GM19463 (cell line): Measurements from ENCODE around the gene ABCA13.

Source experiments
- ATAC-seq: cut with Tn5 transposase; IDR thresholded peaks from one replicate; pipeline ENCODE4 v1.9.1; 2021; ENCODE audit warnings: mild to moderate bottlenecking, moderate library complexity; ENCODE audit not compliant: unreplicated experiment

The ABCA13 gene

DNA sequence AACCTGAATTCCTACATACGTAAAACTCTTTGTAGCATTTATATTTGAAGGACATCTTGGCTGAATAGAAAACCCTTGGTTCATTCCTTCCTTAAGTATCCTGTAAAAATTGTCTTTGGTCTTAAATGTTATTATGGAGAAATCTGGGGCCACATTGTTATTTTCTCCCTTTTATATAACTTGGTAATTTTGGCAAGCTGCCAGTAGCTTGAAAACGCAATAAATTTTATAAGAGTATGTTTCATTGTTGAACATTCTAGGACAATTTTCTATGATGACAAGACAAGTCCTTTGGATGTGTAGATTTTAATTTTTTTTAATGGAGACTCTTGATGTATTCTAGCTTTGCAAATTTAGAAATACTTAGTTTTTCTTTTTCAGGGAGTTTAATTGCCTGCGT lies 191.9 kb downstream of the ABCA13 start:
- ATAC-seq: no peak

DNA sequence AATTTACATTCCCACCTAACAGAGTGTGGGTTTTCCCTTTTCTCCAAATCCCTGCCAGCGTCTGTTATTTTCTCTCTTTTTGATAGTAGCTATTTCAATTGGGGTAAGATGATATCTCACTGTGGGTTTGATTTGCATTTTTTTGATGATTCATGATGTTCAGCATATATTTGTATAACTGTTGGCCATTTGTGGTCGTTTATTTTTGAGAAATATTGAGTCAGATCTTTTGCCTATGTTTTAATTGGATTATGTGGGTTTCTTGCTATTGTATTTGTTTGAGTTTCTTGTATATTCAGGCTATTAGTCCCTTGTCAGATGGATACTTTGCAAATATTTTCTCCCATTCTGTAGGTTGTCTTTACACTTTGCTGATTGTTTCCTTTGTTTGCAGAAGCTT lies 193.8 kb downstream of the ABCA13 start:
- no peak for ATAC-seq

DNA sequence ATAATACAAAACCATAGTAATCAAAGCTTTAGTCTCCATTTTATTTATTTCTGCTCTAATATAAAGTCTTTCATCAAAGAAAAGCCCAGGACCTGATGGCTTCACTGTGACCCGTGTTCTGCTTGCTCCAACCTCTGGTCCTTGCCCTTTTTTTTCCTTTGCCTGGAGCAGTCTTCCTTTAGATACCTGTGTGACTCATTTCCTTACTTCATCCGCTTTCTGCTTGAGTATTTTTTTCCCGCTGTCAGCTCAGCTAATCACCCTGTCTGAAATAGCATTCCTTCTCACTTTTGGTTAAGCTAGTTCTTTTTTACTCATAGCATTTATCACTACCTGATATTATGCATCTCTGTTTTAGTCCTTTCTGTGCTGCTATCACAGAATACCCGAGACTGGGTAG lies 194.8 kb downstream of the ABCA13 start:
- ATAC-seq: no peak

DNA sequence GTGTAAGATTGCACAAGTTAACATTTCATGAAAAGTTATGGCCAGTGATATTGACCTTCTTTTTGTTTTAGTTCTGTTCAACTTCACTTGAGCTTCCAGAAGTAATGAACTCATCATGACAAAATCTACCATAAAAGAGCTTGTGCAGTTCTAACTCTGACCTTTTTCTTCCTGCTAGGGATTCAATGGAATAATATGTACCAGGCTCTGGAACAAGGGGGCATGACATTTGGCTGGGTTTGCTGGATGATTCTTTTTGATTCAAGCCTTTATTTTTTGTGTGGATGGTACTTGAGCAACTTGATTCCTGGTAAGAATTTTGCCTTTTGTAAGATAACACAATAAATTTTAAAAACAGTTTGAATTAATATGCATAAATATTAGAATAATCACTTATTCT lies 205.0 kb downstream of the ABCA13 start:
- ATAC-seq: no peak

DNA sequence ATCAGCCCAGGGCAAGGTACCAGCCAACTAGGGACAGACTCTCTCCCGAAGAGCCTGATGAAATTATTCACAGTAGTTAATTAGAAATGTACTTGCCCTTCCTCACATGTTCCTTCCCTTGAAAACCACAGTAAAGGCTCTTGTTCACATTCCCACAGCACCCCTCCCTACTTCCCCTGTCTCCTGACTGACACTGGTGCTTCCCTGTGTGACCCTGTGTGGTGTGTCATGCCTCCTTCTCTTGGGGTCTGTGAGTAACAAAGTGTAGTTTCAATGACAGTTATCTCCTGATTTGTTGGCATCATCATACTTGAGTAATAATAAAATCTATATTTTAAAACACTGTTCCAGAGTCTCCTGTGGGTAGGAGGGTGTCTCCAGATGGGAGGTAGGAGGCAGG lies 209.7 kb downstream of the ABCA13 start:
- ATAC-seq: no peak

DNA sequence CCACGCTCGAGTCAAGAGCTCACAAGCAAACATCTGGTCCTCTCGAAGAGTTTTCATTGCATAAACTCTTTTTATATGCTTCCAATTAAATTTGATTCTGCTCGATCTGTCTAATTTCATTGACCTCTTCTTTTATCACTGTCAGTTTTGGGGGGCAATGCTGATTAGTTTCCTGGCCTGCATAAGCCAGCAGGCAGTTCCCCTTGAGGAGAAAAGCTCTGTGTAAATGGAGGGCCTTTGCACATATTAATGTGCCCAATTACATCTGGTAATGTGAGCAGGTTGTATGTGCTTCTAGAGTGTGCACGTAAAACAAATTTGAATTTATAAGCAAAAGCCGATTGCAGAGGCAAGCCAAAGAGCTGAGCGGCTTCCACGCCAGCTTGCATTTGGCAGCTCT lies 210.3 kb downstream of the ABCA13 start:
- no peak for ATAC-seq

DNA sequence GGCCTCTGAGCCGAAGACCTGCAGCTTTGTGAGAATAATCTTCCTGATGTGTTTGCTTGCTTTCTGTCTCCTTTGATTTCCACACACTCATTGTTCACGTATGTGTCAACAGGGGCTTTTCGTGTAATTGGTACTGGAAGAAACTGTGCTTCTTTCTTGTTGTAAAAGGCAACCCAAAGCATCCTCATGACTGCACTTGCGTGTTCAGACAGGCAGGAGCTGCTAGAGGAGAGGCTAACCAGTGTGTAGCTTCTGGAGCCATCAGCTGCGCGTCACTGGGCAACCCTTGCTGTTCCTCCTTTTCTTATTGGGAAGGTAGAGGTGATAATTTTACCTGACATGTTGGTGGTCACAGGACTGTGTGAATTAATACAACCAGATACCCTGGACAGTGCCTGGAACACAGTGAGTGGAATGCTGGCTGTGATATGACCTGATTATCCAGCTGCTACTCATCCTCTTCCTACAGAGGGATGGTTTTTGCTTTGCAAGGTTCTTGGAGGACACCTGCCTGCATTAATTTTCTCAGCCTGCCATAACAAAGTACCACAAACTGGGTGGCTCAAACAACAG lies 213.0 kb downstream of the ABCA13 start:
- no peak for ATAC-seq

DNA sequence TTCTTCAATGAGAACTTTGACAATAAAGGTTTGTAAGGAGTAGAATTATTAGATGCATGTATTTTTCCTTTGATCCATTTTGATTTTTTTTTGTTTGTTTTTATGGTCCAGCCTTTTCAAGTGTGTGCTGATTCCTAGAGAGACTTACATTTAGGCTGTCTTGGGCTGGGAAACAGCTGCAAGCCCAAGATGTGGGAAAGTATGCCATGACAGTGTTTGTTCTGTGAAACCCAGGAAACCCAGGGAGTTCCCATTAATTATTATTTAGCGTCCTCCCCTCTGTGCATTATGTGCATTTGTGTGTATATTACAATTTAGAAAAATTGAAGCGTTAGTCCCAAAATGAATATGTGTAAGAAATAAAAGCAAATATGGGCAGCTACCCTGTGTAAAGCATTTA lies 216.7 kb downstream of the ABCA13 start:
- no peak for ATAC-seq

DNA sequence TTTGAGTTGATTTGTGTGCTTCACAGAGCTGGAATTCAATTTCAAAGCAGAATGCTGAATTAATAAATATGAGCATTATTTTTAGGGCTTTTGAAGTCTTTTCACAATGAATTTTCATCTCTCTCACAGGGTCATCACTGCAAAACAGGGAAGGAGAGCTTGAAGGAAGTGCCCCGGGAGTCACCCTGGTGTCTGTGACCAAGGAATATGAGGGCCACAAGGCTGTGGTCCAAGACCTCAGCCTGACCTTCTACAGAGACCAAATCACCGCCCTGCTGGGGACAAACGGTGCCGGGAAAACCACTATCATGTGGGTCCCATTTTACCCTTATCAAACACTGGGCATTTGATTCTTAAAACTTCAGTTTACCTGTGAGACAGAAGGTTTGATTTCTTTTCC lies 217.7 kb downstream of the ABCA13 start:
- ATAC-seq: no peak

DNA sequence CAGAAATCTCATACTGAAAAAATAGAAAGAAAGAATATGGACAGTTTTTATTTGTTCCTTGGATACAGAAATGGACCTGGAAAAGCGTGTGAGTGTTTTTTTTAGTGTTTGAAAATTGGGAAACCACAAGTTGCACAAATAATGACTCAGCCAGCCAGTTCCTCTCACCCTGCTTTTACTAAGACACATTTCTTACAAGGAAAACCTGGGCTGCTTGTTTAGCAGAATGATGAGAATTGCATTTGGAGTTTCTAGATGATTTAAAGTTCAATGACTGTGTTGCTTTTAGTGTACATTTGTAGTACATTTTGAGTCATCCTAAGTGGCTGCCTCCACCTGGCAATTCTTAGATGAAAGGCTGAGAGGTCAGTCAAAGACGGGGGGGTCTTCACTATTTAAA lies 218.7 kb downstream of the ABCA13 start:
- peak; percentile 66 for ATAC-seq

DNA sequence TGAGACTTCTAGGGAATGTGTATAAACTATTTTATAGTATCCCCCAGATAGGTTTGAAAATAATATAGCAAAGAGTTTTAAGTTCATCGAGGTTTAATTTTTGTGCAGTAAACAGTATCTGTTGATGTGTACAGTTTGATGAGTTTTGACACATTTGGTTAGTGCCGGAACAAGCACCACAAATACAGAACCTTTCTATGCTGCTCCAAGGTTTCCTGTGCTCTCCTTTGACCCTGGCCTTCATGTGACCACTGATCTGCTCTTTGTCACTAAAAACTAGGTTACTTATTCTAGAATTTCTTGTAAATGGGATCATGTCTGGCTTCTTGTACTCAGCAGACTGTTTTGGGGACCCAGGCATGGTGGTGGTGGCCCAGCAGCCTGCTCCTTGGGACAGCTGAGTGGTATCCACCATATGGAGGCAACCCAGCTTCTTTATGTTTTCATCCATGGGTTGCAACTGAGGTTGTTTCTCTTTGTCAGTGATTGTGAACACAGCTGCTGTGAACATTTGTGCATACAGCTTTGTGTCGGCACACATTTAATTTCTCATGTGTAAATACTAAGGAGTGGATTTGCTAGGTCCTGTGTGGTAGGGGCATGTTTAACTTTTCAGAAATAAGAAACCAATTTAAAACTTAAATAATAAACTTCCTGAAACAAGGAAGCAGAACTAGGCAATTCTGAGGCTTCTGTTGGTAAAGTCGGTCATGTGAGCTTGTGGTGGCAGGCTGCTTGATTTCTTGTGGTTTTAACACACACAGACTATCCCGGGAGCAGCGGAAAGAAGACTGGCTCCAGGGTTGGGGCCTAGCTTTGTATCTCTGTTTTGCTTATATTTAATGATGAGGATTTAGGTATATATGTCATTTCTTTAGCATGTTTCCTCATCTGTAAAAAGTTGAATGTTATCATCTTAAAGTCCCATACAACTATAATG lies 219.4 kb downstream of the ABCA13 start:
- peak; percentile 29 for ATAC-seq

DNA sequence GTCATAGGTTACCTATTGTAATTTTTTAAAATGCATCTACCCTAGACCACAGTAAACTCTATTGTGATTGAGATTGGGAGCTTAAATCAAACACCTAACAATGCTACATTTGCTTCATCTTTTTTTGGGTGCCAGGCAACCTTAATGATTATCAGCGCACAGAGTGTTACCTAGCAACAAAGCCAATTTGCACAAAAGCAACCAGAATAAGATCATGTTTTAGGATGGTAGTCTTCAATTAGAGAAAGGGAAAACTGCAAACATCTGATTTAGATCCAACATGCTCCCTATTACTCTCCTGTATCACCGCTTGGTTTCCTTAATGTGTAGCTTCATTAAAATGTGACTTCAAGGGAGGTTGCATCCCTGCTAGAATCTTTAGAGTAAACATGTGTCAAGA lies 226.9 kb downstream of the ABCA13 start:
- ATAC-seq: no peak

DNA sequence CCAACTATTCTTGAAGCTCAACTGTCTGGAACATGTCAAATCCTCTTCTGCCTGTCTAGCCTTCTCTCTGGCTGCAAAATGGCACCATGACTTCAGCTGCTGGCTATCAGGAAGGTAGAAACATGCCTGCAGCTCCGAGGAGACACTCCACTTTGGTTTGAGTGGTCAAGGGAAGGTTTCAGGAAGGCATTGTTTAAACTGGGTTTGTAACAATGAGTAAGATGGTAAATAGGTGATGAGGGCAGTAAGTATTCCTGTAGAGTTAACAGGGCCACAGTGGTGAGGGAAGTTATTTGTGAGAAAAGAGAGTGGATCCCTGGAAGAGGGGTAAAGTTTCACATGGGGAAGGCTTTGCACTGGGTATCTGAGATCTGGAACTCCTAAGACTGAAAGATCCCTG lies 231.5 kb downstream of the ABCA13 start:
- ATAC-seq: no peak

DNA sequence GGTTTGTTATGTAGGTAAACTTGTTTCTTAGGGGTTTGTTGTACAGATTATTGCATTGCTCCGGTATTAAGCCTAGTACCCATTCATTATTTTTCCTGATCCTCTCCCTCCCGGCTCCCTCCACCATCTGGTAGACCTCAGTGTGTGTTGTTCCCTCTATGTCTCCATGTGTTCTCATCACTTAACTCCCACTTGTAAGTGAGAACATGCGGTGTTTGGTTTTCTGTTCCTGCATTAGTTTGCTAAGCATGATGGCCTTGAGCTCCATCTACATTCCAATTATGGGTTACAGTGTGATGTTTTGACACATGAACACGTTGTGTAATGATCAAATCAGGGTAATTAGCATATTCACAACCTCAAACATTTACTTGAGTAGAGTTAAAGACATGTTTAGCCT lies 237.5 kb downstream of the ABCA13 start:
- ATAC-seq: no peak

DNA sequence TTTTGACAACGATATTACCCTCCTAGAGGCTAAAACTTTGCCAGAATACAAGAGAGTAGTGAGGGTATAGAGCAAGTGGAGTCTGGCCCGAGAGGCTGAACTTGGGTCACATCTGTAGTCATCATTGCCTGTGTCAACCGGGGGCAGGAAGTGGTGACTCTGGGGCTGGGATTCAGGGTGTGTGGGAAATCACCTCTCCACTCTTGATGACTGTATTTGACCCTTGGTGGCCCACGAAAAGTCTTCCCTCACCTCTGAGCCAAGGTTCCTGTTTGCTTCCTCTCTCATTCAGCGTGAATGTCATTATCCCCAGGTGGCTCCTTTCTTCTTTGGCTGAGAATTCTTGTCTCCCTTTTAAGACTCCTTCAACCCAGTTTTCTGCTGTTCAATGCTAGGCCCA lies 240.4 kb downstream of the ABCA13 start:
- no peak for ATAC-seq

DNA sequence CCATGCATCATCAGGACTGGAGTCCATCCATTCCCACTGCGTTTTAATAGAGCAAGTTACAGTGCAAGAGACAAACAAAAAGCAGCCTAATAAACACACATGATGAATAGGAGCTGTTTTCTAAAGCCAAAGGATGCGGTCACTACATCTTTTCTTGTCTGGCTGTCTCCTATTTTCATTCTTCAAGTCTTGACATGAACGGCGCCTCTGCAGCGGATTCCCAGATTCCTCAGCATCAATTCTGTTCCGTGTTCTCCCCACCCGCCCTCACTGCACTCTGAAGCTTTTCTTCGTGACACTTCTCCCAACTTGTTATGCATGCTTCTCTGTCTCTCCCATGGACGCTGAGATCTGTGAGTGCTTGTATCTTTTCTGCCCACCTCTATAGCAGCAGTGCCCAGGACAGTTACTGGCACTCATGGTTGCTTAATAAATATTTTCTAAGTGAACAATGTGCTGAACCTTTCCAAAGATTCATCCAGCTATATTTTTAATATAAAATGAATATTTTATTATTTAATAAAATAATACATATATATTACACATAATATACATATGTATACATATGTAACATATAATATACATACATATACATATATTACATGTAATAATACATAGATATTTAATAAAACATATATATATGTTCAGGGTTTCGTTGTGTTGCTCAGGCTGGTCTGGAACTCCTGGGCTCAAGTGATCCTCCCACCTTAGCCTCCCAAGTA lies 242.9 kb downstream of the ABCA13 start:
- no peak for ATAC-seq

DNA sequence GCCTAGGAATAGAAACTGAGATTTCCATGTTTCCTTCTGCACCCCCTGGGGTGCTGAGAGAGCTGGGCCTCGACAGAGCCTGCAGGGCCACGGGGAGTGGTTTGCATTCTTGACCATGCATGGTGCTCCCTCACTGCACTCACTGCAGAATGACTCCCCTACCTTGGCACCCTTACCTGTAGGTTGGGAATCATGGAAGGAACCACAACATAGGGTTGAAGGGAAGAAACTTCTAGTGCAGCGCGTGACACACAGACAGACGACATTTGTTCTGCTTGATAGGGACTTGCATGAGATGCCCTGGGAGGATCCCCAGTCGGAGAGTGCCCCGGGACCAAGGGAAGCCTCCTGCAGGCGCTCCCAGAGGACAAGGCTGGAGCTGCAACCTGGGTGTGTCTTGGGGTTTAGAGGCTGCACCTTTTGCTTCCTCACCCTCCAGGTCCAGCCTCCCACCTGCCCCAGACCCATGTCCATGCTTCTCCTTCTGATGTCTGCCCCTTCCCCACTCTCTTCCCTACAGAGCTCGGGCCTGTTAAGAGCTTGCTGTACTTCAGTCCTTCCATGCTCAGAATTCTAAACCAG lies 245.2 kb downstream of the ABCA13 start:
- no peak for ATAC-seq

DNA sequence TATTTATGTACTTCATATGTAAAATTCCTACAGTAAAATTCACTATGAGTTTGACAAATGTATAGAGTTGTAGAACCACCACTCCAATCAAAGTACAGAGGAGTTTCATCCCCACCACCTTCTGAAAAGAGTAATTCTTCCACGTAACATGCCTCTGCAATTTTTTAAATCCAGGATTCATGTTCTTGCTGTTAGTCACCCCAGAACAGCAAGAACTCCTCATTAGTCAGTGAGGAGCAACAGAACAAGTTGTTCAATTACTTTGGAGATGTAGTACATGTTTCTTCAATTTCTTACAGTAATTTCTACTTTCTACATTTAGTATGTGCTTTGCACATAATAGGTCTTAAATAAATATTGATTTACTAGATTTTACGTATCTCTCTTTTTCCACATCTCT lies 248.1 kb downstream of the ABCA13 start:
- no peak for ATAC-seq

DNA sequence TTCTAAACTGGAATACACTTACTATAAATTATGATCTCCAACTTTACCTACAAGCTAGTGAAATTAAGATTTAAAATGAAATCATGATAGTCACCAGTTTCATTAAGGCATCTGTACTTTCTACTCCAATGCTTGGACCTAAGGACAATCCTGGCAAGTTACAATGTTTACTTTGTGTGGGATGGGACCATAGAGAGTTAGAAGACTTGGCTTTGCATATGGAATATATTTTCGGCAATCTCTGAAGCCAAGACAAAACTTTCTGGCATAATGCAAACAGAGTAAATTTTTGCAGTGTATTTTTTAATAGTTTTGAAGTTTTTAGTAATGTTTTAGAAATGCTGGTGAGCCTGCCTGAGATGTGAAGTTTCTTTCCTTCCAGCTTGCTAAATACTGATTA lies 248.9 kb downstream of the ABCA13 start:
- ATAC-seq: no peak

DNA sequence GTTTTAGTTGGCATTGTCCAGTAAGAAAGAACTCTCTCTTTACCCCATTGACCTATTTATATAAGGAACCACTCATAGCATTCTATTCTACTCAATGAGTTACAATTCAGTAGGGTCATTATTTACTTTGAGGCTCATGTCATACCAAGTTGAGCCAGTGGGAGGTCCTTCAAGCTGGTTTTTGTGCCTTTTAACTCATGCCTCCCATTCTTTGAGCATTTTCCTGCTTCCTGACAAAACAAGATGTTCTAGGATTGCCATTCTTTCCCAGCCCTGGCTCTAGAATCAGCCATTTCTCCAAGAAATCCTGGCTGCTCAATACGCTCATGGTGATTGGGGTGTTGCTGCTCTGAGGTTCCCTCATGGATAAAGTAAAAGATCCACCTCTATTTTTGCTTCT lies 250.1 kb downstream of the ABCA13 start:
- no peak for ATAC-seq

DNA sequence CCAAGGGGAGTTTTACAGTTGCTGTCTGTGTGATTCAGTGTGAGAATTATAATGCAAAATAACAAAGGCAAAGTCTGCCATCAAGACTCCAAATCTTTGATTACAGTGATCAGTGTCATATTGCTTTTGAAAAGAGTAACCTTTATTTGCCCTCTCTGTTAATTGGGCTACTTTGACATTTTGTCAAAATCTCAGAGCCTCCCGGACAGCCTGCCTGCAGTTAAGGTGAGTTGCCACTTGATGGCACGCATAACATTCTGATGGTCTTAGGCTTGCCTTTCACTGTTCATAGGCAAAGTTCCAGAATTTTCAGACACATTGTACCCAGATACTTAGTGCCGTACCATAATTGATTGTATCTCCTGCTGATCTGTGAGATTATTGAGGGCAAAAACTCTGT lies 253.5 kb downstream of the ABCA13 start:
- ATAC-seq: no peak
